M059J (cell line): ENCODE results near the gene ZNF37A. TPM values are rescaled to one million over a fixed set of nuclear protein-coding genes. Genes with fewer than 3 reads are reported as not detected.
"Not testable (repeated sequence)": the region's sequence is repeated elsewhere in the genome, so short reads cannot be mapped to it uniquely, and the experiment has no call there.

Source experiments
- DNase-seq: peaks from one replicate; pipeline ENCODE4 v3.0.0-alpha.2; 2012; ENCODE audit warnings: low read depth
- total RNA-seq: library from RNA; depleted of rRNA; stranded (reverse); fragments of >200 nt; shearing (Covaris generic); gene quantifications from 2 replicates; pipeline ENCODE4 v1.2.3, GENCODE V29; 2014; rRNA removed

Gene ZNF37A
- 1.9 and 2.3 TPM in 2 replicates for total RNA-seq

DNA sequence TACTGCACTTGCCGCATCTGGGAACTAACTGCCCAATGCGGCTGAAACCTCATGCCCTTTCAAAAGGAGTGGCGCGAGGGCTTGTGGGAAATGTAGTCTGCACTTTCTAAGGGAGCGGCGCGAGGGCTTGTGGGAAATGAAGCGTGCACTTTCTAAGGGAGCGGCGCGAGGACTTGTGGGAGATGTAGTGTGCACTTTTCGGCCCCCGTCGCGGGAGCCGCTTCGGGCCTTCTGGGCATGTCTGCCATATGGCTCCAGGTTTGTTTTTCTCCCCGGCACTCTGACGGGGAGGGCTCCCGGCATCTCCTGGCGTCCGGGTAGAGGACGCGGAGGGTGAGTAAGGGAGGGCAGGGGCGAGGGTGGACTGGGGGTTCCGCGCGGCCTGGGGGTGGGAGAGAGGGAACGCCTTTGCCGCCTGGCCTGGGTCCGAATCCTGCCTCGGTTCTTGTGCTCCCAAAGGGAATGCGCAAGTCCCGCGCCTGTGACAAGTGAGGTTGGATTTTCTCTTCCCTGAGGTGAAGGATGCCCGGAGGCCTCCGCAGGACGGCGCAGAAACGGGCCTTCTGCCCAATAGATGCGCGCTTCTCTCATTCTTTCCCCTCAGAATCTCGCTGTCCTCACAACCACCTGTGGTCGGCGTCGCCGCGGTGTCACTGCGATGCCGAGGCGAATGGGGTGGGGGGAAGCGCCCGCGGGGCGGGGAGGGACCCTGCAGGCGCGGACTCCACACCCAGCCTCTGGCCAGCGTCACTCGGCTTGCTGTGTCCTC lies at the start of gene ZNF37A:
Gene ZNF37A (plus strand): TSS at position 180 of the 769 bp plus-strand sequence. CDS start 2,281 bp downstream, outside the sequence.
- DNase-seq, result peak; percentile 89

DNA sequence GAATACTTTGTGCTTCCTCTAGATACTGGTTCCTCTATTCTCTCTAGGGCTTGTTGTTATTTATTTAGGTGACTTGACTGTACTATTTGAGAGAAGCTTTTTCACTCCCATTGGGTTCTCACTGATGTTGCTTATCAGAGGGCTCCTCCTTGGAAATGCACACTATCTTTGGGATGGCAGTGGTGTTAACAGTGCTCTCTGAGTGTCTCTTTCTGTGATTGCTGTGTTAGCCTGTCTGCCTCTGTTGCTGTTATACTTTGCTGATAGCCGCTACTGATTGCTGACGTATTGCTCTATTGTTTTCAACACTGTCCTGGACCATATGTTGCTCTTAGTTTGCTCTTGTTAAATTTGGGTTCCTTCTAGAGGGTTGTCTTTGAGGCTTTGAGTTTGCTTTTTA lies 49.0 kb upstream of the ZNF37A start:
- DNase-seq, result no peak

DNA sequence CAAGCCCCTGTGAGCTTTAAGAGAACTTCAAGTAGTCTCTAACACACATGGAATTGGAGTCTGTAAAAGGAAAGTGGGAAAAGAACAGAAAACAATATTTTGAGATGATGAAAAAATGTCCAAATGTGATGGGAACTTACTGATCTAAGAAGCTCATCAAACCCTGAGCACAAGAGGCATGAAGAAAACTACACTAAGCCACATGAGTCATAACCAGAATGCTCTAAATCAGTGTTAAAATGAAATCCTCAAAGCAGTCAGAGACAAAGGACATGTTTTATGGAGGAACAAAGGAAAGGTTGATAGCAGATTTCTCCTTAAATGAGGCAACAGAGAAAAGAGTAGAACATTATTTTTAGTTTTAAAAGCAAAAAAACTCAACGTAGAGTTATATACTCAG lies 46.5 kb upstream of the ZNF37A start:
- no peak for DNase-seq

- no peak for DNase-seq
These were observed 43.9 kb upstream of the ZNF37A start for GRCh38 chr10:38050212-38050611.

GRCh38 chr10:38054361-38054797 lies 39.8 kb upstream of the ZNF37A start:
- DNase-seq, result peak; percentile 26

GRCh38 chr10:38055274-38055894 lies 38.8 kb upstream of the ZNF37A start:
- not testable (repeated sequence) for DNase-seq

DNA sequence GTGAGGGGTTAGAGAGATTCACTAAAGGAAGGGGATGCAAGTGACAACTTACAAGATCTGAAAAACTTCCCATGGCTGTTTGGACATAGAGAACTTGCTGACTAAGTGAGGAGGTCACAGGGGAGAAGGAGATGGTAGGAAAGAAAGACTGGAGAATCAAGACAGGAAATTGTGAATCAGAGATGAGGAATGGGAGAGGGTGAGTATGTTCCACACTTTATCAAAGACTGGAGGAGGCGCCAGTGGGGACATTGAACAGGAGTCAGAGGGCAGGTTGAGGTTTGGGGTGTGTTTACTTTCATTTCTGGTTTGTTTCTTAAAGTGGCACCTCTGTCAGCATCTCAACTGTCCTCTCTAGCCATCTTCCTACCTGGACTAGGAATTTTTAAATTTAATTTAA lies 24.5 kb upstream of the ZNF37A start:
- peak; percentile 72 for DNase-seq

DNA sequence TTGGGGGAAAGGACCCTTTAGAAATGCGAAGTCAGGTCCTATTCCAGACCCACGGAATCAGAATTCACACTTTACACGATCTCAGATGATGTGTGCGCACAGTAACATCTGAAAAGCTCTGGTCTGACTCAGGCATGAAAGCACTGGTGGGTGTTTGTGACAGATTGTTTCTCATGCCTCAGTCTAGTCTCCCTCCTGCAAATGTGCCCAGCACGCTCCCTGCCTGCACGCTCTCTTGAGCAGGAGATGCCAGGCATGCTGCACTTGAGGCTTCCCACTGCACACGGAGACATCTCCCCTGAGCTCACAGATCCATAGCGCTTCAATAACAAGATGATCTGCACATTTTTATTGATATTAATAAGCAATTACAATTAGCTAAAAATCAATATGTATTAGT lies 23.6 kb upstream of the ZNF37A start:
- no peak for DNase-seq

DNA sequence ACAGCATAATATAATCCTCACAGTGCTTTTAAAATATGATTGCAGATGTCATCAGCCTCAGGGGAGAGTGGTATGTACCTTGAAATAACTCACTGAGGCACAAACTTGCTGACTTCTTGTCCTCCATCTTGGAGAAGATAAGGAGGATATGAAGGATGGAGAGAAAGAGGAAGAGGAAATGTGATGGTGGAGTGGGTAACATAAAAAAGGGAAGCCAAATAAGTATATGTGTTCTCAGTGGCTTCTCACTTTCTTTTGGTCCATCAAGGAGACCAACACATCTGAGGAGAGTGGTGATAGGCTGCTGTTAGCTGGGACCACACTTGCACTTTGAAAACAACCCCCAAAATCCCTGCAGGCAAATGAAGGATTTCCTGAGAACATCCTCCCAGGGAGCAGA lies 21.6 kb upstream of the ZNF37A start:
- no peak for DNase-seq

GRCh38 chr10:38076687-38077086 lies 17.4 kb upstream of the ZNF37A start:
- no peak for DNase-seq

- DNase-seq, result not testable (repeated sequence)
These were observed 819 bp upstream of the ZNF37A start for GRCh38 chr10:38093318-38093717.

DNA sequence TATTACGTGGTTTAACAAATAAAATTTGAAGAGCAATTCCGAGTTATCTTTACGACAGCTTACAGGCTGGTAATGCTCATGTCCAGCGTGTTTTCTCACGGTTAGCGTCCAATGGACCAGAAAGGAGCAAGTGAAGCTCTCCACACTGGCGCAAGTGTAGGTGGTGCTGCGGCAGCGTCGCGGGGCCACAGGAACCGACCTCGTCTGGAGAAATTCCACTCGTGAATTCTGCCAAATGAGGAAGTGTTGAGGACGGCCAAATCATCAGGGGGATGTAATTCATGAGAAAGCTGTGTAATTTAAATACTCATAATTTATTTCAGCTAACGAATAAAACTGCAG lies 350 bp upstream of the ZNF37A start:
- DNase-seq, result no peak

DNA sequence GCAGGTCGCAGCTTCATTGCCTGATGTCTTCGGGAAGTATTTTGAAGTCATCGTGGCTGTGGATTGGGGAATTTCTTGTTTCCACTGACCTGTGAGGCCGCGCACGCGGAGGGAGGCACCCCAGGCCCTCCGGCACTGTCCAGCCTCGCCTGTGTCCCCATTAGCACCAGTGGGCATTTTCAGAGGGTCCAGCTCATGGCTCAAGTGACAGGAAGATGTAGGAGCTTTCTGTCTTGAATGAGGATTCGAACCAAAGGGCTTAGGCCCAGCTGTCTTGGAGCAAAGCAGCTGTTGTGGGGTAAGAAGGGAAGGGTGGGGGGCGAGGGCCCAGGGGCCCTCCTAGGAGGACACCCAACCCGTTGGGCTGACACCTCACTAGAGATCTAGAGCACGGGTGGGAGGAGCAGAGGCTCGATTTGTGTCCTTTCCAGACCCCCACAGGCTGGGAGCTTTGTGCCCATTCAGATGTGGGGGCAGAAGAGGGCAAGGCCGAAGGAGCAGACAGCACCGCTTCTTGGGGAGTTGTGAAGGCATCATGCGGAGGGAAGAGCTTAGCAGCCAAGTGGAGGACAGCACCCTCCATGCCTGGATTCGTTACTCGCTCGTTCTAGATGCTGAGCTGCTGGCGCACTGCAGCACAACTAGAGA lies 914 bp downstream of the ZNF37A start:
- no peak for DNase-seq

- DNase-seq, result no peak
These were observed 8.7 kb downstream of the ZNF37A start for GRCh38 chr10:38102880-38103279.

GRCh38 chr10:38103756-38104155 lies 9.6 kb downstream of the ZNF37A start:
- DNase-seq, result no peak

- DNase-seq, result no peak
These were observed 18.0 kb downstream of the ZNF37A start for GRCh38 chr10:38112159-38112558.

GRCh38 chr10:38118072-38118807 lies 24.1 kb downstream of the ZNF37A start:
- DNase-seq, result no peak

DNA sequence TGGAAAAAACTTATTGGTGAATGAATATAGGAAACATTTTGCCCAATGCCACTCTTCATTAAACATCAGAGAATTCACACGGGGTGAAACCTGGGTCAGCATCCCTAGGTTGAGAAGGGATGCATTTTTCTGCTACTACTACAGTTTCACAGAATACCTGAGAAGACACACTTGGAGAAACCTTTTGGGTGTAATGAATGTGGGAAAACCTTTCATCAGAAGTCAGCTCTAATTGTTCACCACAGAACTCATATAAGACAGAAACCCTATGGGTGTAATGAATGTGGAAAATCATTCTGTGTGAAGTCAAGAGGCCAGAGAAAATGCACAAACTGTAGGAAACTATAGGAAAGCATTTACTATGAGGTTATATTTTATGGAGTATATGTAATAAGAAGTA lies 24.9 kb downstream of the ZNF37A start:
- DNase-seq, result no peak

GRCh38 chr10:38127812-38128211 lies 33.7 kb downstream of the ZNF37A start:
- no peak for DNase-seq

- DNase-seq, result peak; percentile 2
These were observed 49.5 kb downstream of the ZNF37A start for GRCh38 chr10:38143587-38143986.

DNA sequence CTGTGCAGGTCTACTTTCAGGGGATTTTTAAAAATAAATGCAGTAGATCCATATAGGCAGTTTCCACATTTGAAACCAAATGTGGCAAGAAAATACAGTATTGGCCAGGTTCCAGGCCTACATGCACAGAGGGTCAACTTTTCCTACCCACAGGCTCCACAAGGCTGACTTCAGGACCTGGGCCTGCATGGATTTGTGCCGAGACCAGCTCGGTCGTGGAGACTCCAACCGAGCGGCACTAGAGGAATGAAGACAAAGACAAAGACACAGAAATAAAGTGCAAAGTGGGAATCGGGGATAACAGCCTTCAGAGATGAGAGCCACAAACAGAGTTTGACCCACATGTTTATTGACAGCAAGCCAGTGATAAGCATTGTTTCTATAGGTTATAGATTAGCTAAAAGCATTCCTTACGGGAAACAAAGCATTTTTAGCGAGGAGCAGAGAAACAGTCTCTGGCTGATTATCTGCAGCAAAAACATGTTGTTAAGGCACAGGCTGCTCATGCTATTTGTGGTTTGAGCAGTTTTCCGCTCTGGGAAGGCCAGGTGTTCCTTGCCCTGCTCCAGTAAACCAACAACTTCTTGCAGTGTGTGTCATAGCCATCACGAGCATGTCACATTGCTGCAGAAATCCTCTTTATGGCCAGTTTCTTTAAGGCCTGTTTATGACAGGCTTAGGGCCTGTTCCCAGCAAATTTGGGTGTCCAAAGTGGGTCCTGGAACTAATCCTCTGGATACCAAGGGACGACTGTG lies 52.6 kb downstream of the ZNF37A start:
- DNase-seq, result no peak
